ENCODE measurements around the gene TSC22D1.

The TSC22D1 gene

DNA sequence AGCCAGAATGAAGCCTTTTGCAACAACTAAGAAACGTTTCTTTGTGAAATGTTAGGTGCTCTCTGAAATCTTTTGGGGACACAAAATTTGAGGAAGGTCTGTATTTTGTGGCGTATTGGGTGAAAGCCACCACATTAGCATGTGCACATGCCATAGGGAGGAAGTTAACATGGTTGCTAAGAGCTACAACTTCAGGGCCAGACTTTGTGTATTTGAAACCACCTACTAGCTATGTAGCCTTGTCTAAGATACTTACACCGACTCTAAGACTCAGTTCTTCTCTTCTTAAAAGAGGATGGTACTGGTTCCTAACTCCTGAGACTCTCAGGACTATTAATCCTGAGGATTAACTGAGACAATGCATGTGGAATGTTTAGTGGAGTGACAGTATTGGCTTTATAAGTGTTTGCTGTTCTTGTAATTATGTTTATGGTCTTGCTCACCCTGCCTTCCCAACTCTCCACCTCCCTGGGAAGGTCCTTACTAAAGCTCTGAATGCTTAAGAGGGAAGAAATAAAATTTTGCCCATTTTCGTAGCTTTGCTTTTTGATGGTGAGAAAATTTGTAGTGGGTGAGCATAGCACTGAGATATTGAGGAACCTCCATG, 187.0 kb downstream of the TSC22D1 start:
- in situ Hi-C loops (cut with MboI; ENCODE audit: low sequenced_read_pairs): no loop called here

- in situ Hi-C loops (cut with MboI; ENCODE audit: low sequenced_read_pairs): no loop called here
These were observed 187.6 kb downstream of the TSC22D1 start for GRCh38 chr13:44388427-44389059.

- in situ Hi-C loops (cut with MboI; ENCODE audit: low sequenced_read_pairs): no loop called here
These were observed 189.1 kb downstream of the TSC22D1 start for GRCh38 chr13:44386913-44387556.

GRCh38 chr13:44385847-44386246, 190.3 kb downstream of the TSC22D1 start:
- in situ Hi-C loops (cut with MboI; ENCODE audit: low sequenced_read_pairs): no loop called here

DNA sequence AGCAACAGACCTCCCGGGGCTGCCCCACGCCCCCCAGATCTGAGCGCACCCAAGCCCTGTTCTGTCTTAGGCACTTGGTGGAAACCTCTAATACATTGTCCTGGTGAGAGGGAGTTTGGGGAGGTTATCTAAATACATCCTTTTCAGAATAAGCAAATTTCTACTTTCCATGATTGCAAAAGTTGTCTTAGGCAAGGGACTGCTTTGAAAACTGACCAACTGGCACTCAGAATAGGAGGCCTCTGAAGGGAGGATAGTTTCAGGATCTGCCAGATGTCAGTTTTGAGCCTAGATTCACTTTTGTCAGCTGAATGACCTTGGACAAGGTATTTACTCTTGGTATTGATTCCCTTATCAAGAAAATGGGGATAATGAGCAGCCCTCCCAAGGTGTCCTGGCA, 190.7 kb downstream of the TSC22D1 start:
- in situ Hi-C loops (cut with MboI; ENCODE audit: low sequenced_read_pairs): no loop called here

DNA sequence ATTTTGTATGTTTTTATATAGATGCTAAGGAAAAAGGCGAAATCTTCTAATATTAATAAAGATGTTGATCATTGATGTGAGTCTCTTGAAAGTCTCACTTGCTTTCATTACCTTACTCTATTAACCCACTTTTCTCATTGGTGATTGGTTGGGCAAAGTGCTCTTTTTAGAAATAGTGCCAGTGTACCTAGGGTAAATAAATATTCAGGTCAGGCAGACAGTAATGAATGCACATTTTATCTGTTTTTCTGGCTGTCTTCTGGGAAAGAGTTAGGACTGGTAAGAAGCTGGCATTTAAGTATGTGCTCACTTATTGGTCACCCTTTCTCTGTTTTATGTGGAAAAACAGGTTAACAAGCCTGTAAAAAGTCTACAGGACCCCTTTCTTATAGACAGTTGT, 191.4 kb downstream of the TSC22D1 start:
- in situ Hi-C loops (cut with MboI; ENCODE audit: low sequenced_read_pairs): no loop called here

GRCh38 chr13:44383945-44384344, 192.2 kb downstream of the TSC22D1 start:
- in situ Hi-C loops (cut with MboI; ENCODE audit: low sequenced_read_pairs): no loop called here

DNA sequence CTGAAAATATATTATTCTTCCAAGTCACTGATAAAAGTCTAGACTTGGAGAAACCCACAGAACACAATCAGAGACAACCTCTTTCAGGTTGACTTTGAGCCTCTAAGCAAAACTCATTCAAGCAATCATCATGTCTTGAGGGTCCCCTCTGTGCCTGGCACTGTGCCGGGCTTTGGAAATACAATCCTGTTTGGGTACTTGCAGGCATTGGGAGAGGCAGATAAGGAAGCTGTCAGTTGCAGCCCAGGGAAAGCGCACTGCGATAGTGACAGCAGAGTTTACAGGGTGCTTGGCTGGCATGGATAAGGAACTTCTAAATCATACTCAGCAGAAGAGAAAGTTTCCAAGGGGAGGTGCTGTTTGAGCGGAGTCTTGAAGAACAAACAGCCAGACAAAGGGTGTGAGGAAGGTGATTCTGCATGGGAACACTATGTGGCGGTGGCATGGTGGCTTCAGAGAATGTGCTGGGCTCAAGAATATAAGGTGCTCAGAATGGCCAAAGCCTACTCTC, 193.4 kb downstream of the TSC22D1 start:
- in situ Hi-C loops (cut with MboI; ENCODE audit: low sequenced_read_pairs): no loop called here
